H9 (cell line): Measurements from ENCODE around the gene CORO1C. TPM values are rescaled to one million over a fixed set of nuclear protein-coding genes. Genes with fewer than 3 reads are reported as not detected.
A peak's percentile ranks its signal among the peaks of the same experiment; 100 is the strongest.

ENCODE experiments used
- DNase-seq: peaks from one replicate; pipeline ENCODE4 v3.0.0-alpha.2; 2017
- H2AFZ ChIP-seq: one replicate; pipeline ENCODE4 v1.6.1; 2013; ENCODE audit warnings: mild to moderate bottlenecking, low read length, control low read depth, moderate library complexity
- H2AK5ac ChIP-seq: 2 replicates; pipeline ENCODE4 v1.6.1; 2013; ENCODE audit warnings: low read length, control low read depth, mixed read lengths; ENCODE audit not compliant: insufficient read length
- H2BK120ac ChIP-seq: one replicate; pipeline ENCODE4 v1.6.1; 2013; ENCODE audit warnings: low read depth, mild to moderate bottlenecking, low read length, control low read depth, inconsistent platforms; ENCODE audit not compliant: poor library complexity, severe bottlenecking
- H2BK12ac ChIP-seq: 2 replicates; pipeline ENCODE4 v1.6.1; 2013; ENCODE audit warnings: low read length, control low read depth, mixed read lengths, low read depth; ENCODE audit not compliant: insufficient read length
- H2BK15ac ChIP-seq: 2 replicates; pipeline ENCODE4 v1.6.1; 2013; ENCODE audit warnings: low read depth, low read length, control low read depth
- H2BK20ac ChIP-seq: one replicate; pipeline ENCODE4 v1.6.1; 2013; ENCODE audit warnings: low read depth, mild to moderate bottlenecking, low read length, control low read depth, inconsistent platforms; ENCODE audit not compliant: poor library complexity, severe bottlenecking
- H2BK5ac ChIP-seq: 2 replicates; pipeline ENCODE4 v1.6.1; 2013; ENCODE audit warnings: low read length, control low read depth, mixed read lengths; ENCODE audit not compliant: insufficient read length
- H3K14ac ChIP-seq: 2 replicates; pipeline ENCODE4 v1.6.1; 2013; ENCODE audit warnings: low read length, control low read depth; ENCODE audit not compliant: insufficient read depth
- H3K18ac ChIP-seq: 2 replicates; pipeline ENCODE4 v1.6.1; 2013; ENCODE audit warnings: low read depth, mild to moderate bottlenecking, mixed read lengths, low read length, control low read depth; ENCODE audit not compliant: insufficient read length
- H3K23ac ChIP-seq: 2 replicates; pipeline ENCODE4 v1.6.1; 2013; ENCODE audit warnings: low read length, control low read depth, mixed read lengths, low read depth; ENCODE audit not compliant: insufficient read length
- H3K23me2 ChIP-seq: 2 replicates; pipeline ENCODE4 v1.6.1; 2013; ENCODE audit warnings: low read depth, mild to moderate bottlenecking, mixed read lengths, low read length, control low read depth; ENCODE audit not compliant: insufficient read length, poor library complexity, severe bottlenecking
- H3K27ac ChIP-seq: 2 replicates; pipeline ENCODE4 v1.5.1; 2013; ENCODE audit warnings: low read length, control low read depth, mixed read lengths, low read depth; ENCODE audit not compliant: insufficient read length
- H3K27me3 ChIP-seq: 2 replicates; pipeline ENCODE4 v1.6.1; 2013; ENCODE audit warnings: low read length, control low read depth, inconsistent platforms; ENCODE audit not compliant: insufficient read depth
- H3K4ac ChIP-seq: 2 replicates; pipeline ENCODE4 v1.6.1; 2013; ENCODE audit warnings: low read depth, mild to moderate bottlenecking, control low read depth, inconsistent platforms, low read length, moderate library complexity
- H3K4me1 ChIP-seq: 2 replicates; pipeline ENCODE4 v1.6.1; 2013; ENCODE audit warnings: low read length, control low read depth, inconsistent platforms; ENCODE audit not compliant: insufficient read depth
- H3K4me2 ChIP-seq: 2 replicates; pipeline ENCODE4 v1.6.1; 2013; ENCODE audit warnings: low read length, control low read depth, mixed read lengths; ENCODE audit not compliant: insufficient read length, insufficient read depth
- H3K56ac ChIP-seq: 2 replicates; pipeline ENCODE4 v1.6.1; 2013; ENCODE audit warnings: low read depth, mild to moderate bottlenecking, mixed read lengths, low read length, control low read depth; ENCODE audit not compliant: insufficient read length
- H3K79me1 ChIP-seq: 2 replicates; pipeline ENCODE4 v1.6.1; 2013; ENCODE audit warnings: low read depth, mild to moderate bottlenecking, moderate library complexity, low read length, control low read depth, inconsistent platforms; ENCODE audit not compliant: insufficient read depth, poor library complexity, severe bottlenecking
- H3K79me2 ChIP-seq: 2 replicates; pipeline ENCODE4 v1.6.1; 2013; ENCODE audit warnings: low read length, control low read depth, inconsistent platforms; ENCODE audit not compliant: insufficient read depth
- H3K9ac ChIP-seq: 2 replicates; pipeline ENCODE4 v1.6.1; 2013; ENCODE audit warnings: low read length, control low read depth, mixed read lengths; ENCODE audit not compliant: insufficient read length; ENCODE audit errors: extremely low read depth
- H3K9me3 ChIP-seq: one replicate; pipeline ENCODE4 v1.6.1; 2013; ENCODE audit warnings: low read depth, low read length, inconsistent platforms; ENCODE audit not compliant: control insufficient read depth
- H3T11ph ChIP-seq: one replicate; pipeline ENCODE4 v1.6.1; 2013; ENCODE audit warnings: mild to moderate bottlenecking, low read length, control low read depth, inconsistent platforms
- H4K20me1 ChIP-seq: one replicate; pipeline ENCODE4 v1.6.1; 2013; ENCODE audit not compliant: control insufficient read depth, insufficient read length, insufficient read depth
- H4K5ac ChIP-seq: 2 replicates; pipeline ENCODE4 v1.6.1; 2013; ENCODE audit warnings: low read depth, mild to moderate bottlenecking, mixed read lengths, low read length, control low read depth; ENCODE audit not compliant: insufficient read length
- H4K8ac ChIP-seq: replicated peaks from 2 replicates; pipeline ENCODE4 v1.6.1; 2013; ENCODE audit warnings: low read length, control low read depth, mixed read lengths, low read depth; ENCODE audit not compliant: insufficient read length
- H4K91ac ChIP-seq: 2 replicates; pipeline ENCODE4 v1.6.1; 2013; ENCODE audit warnings: low read depth, mild to moderate bottlenecking, moderate library complexity, mixed read lengths, low read length, control low read depth; ENCODE audit not compliant: insufficient read length
- H3K27ac Mint-ChIP-seq, 3 experiments: 2 replicates in 2 of 3; 3 replicates in 1 of 3; pipeline ENCODE4 v1.8.0; 2020 to 2021; ENCODE audit warnings: mixed read lengths in 3 of 3, mild to moderate bottlenecking in 1 of 3, moderate library complexity in 1 of 3
- H3K27me3 Mint-ChIP-seq: 2 replicates; pipeline ENCODE4 v1.8.0; 2021; ENCODE audit warnings: low read depth, mild to moderate bottlenecking, moderate library complexity, mixed read lengths
- H3K36me3 Mint-ChIP-seq, 3 experiments: 2 replicates in 2 of 3; 3 replicates in 1 of 3; pipeline ENCODE4 v1.8.0; 2020 to 2021; ENCODE audit warnings: low read depth in 3 of 3, mixed read lengths in 3 of 3; ENCODE audit not compliant: insufficient read depth in 1 of 3
- H3K4me1 Mint-ChIP-seq, 2 experiments: 2 replicates each; pipeline ENCODE4 v1.8.0; 2020; ENCODE audit warnings: mixed read lengths in 2 of 2
- H3K4me3 Mint-ChIP-seq, 2 experiments: 2 replicates in 1 of 2; 3 replicates in 1 of 2; pipeline ENCODE4 v1.8.0; 2020 to 2021; ENCODE audit warnings: mild to moderate bottlenecking in 2 of 2, mixed read lengths in 2 of 2, moderate library complexity in 1 of 2
- H3K9me3 Mint-ChIP-seq, 2 experiments: 2 replicates in 1 of 2; 3 replicates in 1 of 2; pipeline ENCODE4 v1.8.0; 2020; ENCODE audit warnings: mild to moderate bottlenecking in 2 of 2, mixed read lengths in 2 of 2, moderate library complexity in 1 of 2
- WGBS: extraction: QIAGEN DNeasy Blood & Tissue Kit; methylation state at CpG from one replicate; pipeline ENCODE4 v1.1.7; 2013; ENCODE audit warnings: missing lambda C conversion rate, low lambda C conversion rate, mixed read lengths; ENCODE audit not compliant: insufficient read length; ENCODE audit errors: extremely low coverage; 5-methylcytosine and 5-hydroxymethylcytosine counted together
- total RNA-seq: library from RNA; stranded (reverse); gene quantifications from 2 replicates; pipeline ENCODE4 v1.2.1, GENCODE V29; 2021
- TF ChIP-seq, protein P1 (sequence below): fragments of 200-600 bp; sonication (generic); conservative IDR thresholded peaks from 3 replicates; pipeline ENCODE4 v1.8.0; 2021; ENCODE audit warnings: antibody characterized with exemption, mild to moderate bottlenecking

The CORO1C gene
- total RNA-seq, 1 experiment from 2014 or later, result 154 TPM

GRCh38 chr12:108732489-108733229, 1.3 kb upstream of the CORO1C start:
- no peaks in the 10 kb centered on the region for H3K27me3 Mint-ChIP-seq
- Histone ChIP-seq H3K14ac (peak overlapping the region; percentile 65; the same call in 1 of the 2 replicates), H3K4me1 (no peaks in the 10 kb centered on the region), H4K91ac (no peak overlapping the region), H3T11ph (no peak overlapping the region), H4K5ac (no peak overlapping the region), H2BK5ac (no peak overlapping the region), H4K8ac (no peak overlapping the region), H2BK20ac (no peak overlapping the region), H3K56ac (no peak overlapping the region), H3K4me2 (peak overlapping the region; percentile 55), H2BK12ac (no peak overlapping the region), H3K79me2 (peaks cover 9% of the 10 kb centered on the region; the same call in 1 of the 2 replicates), H3K79me1 (no peaks in the 10 kb centered on the region), H2AK5ac (no peak overlapping the region), H3K23ac (no peak overlapping the region), H3K18ac (peak overlapping the region; percentile 43), H3K4ac (no peak overlapping the region), H2AFZ (peak overlapping the region; percentile 66), H3K9ac (peak overlapping the region; percentile 6), H4K20me1 (no peaks in the 10 kb centered on the region), H3K9me3 (no peaks in the 10 kb centered on the region), H3K27ac (no peak overlapping the region), H2BK15ac (no peak overlapping the region; the same call in 1 of the 2 replicates), H3K27me3 (no peaks in the 10 kb centered on the region), H2BK120ac (no peak overlapping the region), H3K23me2 (peaks cover 6% of the 10 kb centered on the region)
- TF ChIP-seq, protein P1, sequence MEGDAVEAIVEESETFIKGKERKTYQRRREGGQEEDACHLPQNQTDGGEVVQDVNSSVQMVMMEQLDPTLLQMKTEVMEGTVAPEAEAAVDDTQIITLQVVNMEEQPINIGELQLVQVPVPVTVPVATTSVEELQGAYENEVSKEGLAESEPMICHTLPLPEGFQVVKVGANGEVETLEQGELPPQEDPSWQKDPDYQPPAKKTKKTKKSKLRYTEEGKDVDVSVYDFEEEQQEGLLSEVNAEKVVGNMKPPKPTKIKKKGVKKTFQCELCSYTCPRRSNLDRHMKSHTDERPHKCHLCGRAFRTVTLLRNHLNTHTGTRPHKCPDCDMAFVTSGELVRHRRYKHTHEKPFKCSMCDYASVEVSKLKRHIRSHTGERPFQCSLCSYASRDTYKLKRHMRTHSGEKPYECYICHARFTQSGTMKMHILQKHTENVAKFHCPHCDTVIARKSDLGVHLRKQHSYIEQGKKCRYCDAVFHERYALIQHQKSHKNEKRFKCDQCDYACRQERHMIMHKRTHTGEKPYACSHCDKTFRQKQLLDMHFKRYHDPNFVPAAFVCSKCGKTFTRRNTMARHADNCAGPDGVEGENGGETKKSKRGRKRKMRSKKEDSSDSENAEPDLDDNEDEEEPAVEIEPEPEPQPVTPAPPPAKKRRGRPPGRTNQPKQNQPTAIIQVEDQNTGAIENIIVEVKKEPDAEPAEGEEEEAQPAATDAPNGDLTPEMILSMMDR, result no peak
- peaks cover 32 to 34% of the 10 kb centered on the region in 2 experiments for H3K4me1 Mint-ChIP-seq
- peak overlapping the region; percentile 93 to 99 (median 94); a peak in 5 of 7 replicates for H3K27ac Mint-ChIP-seq
- no peaks in the 10 kb centered on the region; a peak in 1 of 5 replicates for H3K9me3 Mint-ChIP-seq
- DNase-seq, result no peak
- peaks cover 0 to 2% (median 1%) of the 10 kb centered on the region in 3 experiments; a peak in 2 of 7 replicates for H3K36me3 Mint-ChIP-seq
- no CpG with 5 or more reads among the region's 13 CpGs for WGBS
- peak overlapping the region; percentile 94 to 95 for H3K4me3 Mint-ChIP-seq
